ENCODE measurements around the gene SLC26A11. TPM values are rescaled to one million over a fixed set of nuclear protein-coding genes. Genes with fewer than 3 reads are reported as not detected.

The SLC26A11 gene
- 10.7 and 14.4 TPM in 2 replicates for total RNA-seq

GRCh38 chr17:80220054-80220735 lies at the start of gene SLC26A11, which contains the start of gene SGSH:
SLC26A11 (plus strand) TSS chr17:80220427; CDS start chr17:80221561, 1,134 bp downstream.
SGSH (minus strand) TSS chr17:80220333; CDS start chr17:80220313, 20 bp downstream.

GRCh38 chr17:80260791-80261158 lies 40.5 kb downstream of the SLC26A11 start, which contains the start of gene RNF213:
RNF213 (plus strand) TSS chr17:80260852; CDS start chr17:80263682, 2,830 bp downstream.

Other genes with a start within 250 kb of the SLC26A11 start
- gene TBC1D16, start 184.6 kb upstream of the SLC26A11 start, total RNA-seq, result 39.9 and 44.1 TPM in 2 replicates
- gene CCDC40, start 183.8 kb upstream of the SLC26A11 start, total RNA-seq, result 0.18 and 1.5 TPM in 2 replicates
- gene GAA, start 118.8 kb upstream of the SLC26A11 start, total RNA-seq, result 83.4 and 90.3 TPM in 2 replicates
- gene EIF4A3, start 73.3 kb upstream of the SLC26A11 start, total RNA-seq, result 78.2 and 85.5 TPM in 2 replicates
- gene CARD14, start 50.4 kb upstream of the SLC26A11 start, total RNA-seq, result not detected in 2 replicates
- 10.3 and 21.7 TPM in 2 replicates for gene SGSH, start 94 bp upstream of the SLC26A11 start, total RNA-seq
- 28.7 and 40.7 TPM in 2 replicates for gene RNF213, start 40.4 kb downstream of the SLC26A11 start, total RNA-seq
- 19.4 and 32.9 TPM in 2 replicates for gene ENDOV, start 194.7 kb downstream of the SLC26A11 start, total RNA-seq

All from cardiac atrium fibroblast (primary cell).